ENCODE data around the gene SNN. TPM values are rescaled to one million over a fixed set of nuclear protein-coding genes. Genes with fewer than 3 reads are reported as not detected.

Gene SNN
- total RNA-seq (2022) = 26.0 and 31.3 TPM in 2 replicates
- Bru-seq, nascent RNA = percentile 57 among the genes with signal in this experiment
- BruChase-seq, experiment 1, labeled RNA remaining after a 6-hour chase = percentile 84 among the genes with signal in this experiment
- BruChase-seq, experiment 2, labeled RNA remaining after a 2-hour chase = percentile 79 among the genes with signal in this experiment
- long read RNA-seq, transcript SNN-201 (2 exons, 3,312 nt) = major isoform, 67 of 102 reads
- long read RNA-seq, partial matches to known transcripts = 0 of 102 reads
- long read RNA-seq, other reads (novel, unspliced or antisense) = 35 of 102 reads

- H3K9me3 Mint-ChIP-seq (ENCODE audit: low read depth, unreplicated experiment) = no peaks in the 10 kb centered on the region
- DNase-seq = peak; percentile 94
- intact Hi-C loops (cut with micrococcal nuclease; ENCODE audit: unreplicated experiment) = no loop called here
- H3K27me3 Mint-ChIP-seq (ENCODE audit: unreplicated experiment) = no peaks in the 10 kb centered on the region
- no TSS peak for BruUV-seq (replicated peaks)
- peaks cover 46% of the 10 kb centered on the region for H3K36me3 Mint-ChIP-seq (ENCODE audit: insufficient read depth, unreplicated experiment)
- H3K27ac Mint-ChIP-seq (ENCODE audit: unreplicated experiment) = no peak within 1 kb of the TSS
- CTCF ChIA-PET = no interaction called here
- TF ChIP-seq CTCF (IDR thresholded peaks at IDR 0.05; ENCODE audit: unreplicated experiment) = no peak
- H3K4me3 Mint-ChIP-seq (ENCODE audit: low read depth, unreplicated experiment) = peak within 1 kb of the TSS; percentile 61
- H3K4me1 Mint-ChIP-seq (ENCODE audit: low read depth, unreplicated experiment) = peaks cover 24% of the 10 kb centered on the region
Measured at GRCh38 chr16:11667824-11668622, at the start of gene SNN. TSS of gene SNN (plus strand) at chr16:11668455. CDS start at chr16:11676060, 7,605 bp downstream.

- no peak for TF ChIP-seq CTCF (IDR thresholded peaks at IDR 0.05; ENCODE audit: unreplicated experiment)
- BruUV-seq (replicated peaks) = no TSS peak
- peaks cover 44% of the 10 kb centered on the region for H3K4me1 Mint-ChIP-seq (ENCODE audit: low read depth, unreplicated experiment)
- intact Hi-C loops (cut with micrococcal nuclease; ENCODE audit: unreplicated experiment) = no loop called here
- DNase-seq = no peak
- CTCF ChIA-PET = no interaction called here
- peaks cover 5% of the 10 kb centered on the region for H3K9me3 Mint-ChIP-seq (ENCODE audit: low read depth, unreplicated experiment)
- H3K27ac Mint-ChIP-seq (ENCODE audit: unreplicated experiment) = peak overlapping the region; percentile 71
- H3K27me3 Mint-ChIP-seq (ENCODE audit: unreplicated experiment) = no peaks in the 10 kb centered on the region
- H3K36me3 Mint-ChIP-seq (ENCODE audit: insufficient read depth, unreplicated experiment) = peaks cover 13% of the 10 kb centered on the region
- H3K4me3 Mint-ChIP-seq (ENCODE audit: low read depth, unreplicated experiment) = no peak overlapping the region
Measured at GRCh38 chr16:11619327-11619851, 48.9 kb upstream of the SNN start.

- intact Hi-C loops (cut with micrococcal nuclease; ENCODE audit: unreplicated experiment) = no loop called here
- Mint-ChIP-seq H3K27me3 (ENCODE audit: unreplicated experiment) (no peaks in the 10 kb centered on the region), H3K4me3 (ENCODE audit: low read depth, unreplicated experiment) (no peak overlapping the region), H3K9me3 (ENCODE audit: low read depth, unreplicated experiment) (peaks cover 5% of the 10 kb centered on the region), H3K36me3 (ENCODE audit: insufficient read depth, unreplicated experiment) (peaks cover 7% of the 10 kb centered on the region), H3K4me1 (ENCODE audit: low read depth, unreplicated experiment) (peaks cover 41% of the 10 kb centered on the region), H3K27ac (ENCODE audit: unreplicated experiment) (no peak overlapping the region)
- no peak for TF ChIP-seq CTCF (IDR thresholded peaks at IDR 0.05; ENCODE audit: unreplicated experiment)
- CTCF ChIA-PET = interaction anchor here (0.7 kb wide), 1 partner anchor 420 kb away, joined by 3 read pairs; no protein-coding TSS in a partner anchor
- no peak for DNase-seq
- BruUV-seq (replicated peaks) = no TSS peak
Measured at GRCh38 chr16:11620243-11621003, 47.8 kb upstream of the SNN start.

GRCh38 chr16:11621539-11621919 lies 46.7 kb upstream of the SNN start:
- peaks cover 5% of the 10 kb centered on the region for H3K9me3 Mint-ChIP-seq (ENCODE audit: low read depth, unreplicated experiment)
- no peak for TF ChIP-seq CTCF (IDR thresholded peaks at IDR 0.05; ENCODE audit: unreplicated experiment)

More at GRCh38 chr16:11621539-11621919, 46.7 kb upstream of the SNN start:
- DNase-seq = no peak
- intact Hi-C loops (cut with micrococcal nuclease; ENCODE audit: unreplicated experiment) = no loop called here
- Mint-ChIP-seq H3K27me3 (ENCODE audit: unreplicated experiment) (no peaks in the 10 kb centered on the region), H3K27ac (ENCODE audit: unreplicated experiment) (no peak overlapping the region), H3K36me3 (ENCODE audit: insufficient read depth, unreplicated experiment) (peaks cover 8% of the 10 kb centered on the region), H3K4me3 (ENCODE audit: low read depth, unreplicated experiment) (no peak overlapping the region), H3K4me1 (ENCODE audit: low read depth, unreplicated experiment) (peaks cover 34% of the 10 kb centered on the region)
- no TSS peak for BruUV-seq (replicated peaks)
- CTCF ChIA-PET = interaction anchor here (0.6 kb wide), 1 partner anchor 47 kb away, joined by 3 read pairs; no protein-coding TSS in a partner anchor

Measured in Calu3 (cell line).